HPDE6-E6E7 (cell line): ENCODE data around the gene APOL4.
"Not testable (repeated sequence)": the region's sequence is repeated elsewhere in the genome, so short reads cannot be mapped to it uniquely, and the experiment has no call there.

Experiments used
- DNase-seq: peaks from one replicate; pipeline ENCODE4 v3.0.0; 2011; ENCODE audit warnings: missing footprints; ENCODE audit errors: extremely low spot score

APOL4 gene

GRCh38 chr22:36185828-36186624, 15.6 kb downstream of the APOL4 start:
- no peak for DNase-seq

- no peak for DNase-seq
These were observed 17.1 kb downstream of the APOL4 start for GRCh38 chr22:36184433-36185025.

DNA sequence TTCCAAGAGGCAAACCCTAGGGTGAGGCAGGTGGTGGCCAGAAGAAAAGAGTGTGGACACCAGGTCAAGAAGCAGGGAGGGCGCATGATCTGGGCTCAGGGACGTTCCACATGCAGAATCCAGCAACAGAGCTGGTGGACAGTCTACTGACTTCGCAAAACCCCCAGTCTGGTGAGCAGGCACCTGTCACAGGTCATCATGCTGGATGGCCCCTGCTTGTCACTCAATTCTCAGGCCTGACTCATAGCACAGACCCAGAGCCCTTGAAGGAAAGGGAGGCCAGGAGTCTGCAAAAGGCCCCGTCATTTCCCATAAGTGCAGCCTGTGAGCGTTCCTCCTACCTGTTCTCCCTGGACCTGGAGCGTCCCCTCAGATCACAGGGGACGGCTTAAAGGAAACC, 18.2 kb downstream of the APOL4 start:
- no peak for DNase-seq

GRCh38 chr22:36182857-36183256, 18.8 kb downstream of the APOL4 start:
- no peak for DNase-seq

DNA sequence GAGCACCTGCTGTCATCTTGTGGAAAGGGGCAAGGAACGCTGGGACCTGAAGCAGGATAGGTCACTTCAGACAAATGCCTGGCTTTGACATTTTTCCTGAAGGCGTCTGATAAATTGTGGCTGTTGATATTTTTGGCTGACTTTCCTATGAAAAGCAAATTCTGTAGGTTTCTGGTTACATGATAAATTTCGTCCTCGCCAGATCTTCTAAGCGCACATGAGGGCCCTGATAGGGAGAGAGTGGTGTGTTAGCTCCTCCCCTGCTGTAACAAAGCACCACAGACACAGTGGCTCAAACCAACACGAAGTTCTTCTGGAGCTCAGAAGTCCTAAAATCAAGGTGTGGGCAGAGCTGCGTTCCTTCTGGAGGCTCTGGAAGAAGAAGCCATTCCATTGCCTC, 19.6 kb downstream of the APOL4 start:
- DNase-seq: no peak

DNA sequence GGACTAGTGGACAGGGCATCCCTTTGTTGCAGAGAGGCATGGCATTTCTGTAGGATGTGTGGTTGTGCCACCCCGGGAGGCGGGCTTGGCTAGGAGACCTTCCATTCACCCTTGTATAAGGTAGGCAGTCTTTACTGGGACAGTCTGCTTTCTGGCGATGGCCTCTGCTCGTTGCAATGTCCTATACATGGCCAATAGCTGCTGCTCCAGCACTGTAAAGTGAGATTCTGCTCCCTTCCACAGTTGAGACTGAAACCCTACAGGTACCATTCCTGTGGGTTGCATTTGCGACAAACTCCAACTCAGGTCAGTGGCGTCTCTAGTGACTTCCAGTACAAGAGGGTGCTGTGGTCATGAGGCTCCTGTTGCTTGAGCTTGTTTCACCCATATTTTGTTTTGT, 20.7 kb downstream of the APOL4 start:
- no peak for DNase-seq

DNA sequence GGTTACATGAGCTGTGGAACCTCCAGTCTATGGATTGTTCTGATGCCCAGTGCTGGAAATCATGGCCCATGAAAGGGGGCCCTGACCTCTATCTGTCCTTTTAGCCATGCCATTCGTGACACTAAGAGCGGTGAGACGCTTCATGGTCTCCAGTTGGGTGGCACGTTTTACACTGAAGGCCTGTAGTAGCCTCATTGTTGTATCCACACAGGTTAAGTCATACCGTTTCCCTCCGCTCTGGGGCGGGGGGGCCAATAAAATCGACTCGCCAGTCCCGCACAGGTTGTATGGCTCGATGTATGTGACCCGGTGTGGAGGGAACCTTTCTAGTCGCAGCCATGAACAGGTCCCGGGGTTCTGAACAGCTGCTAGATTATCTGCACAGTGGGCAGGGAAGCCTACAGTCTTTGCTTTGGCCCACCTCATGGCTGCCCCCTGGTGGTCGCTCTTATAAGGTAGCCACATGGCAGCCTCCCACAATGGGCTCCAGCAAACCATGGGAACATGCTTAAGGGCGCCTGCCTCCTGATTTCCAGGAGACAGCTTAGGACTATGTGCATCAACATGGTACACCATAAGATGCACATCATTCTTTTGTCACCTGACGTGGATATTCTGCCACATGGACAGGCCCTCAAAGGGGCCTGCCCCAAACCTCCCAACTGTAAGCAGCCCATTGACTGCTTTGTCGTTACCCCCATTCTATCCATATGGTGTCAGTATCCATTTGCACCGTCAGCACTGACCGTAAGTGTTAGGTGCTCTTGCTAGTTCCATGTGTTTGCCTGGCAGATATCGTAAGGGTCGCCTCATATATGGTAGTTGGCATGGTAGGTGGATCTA, 21.4 kb downstream of the APOL4 start:
- peak; percentile 49 for DNase-seq

DNA sequence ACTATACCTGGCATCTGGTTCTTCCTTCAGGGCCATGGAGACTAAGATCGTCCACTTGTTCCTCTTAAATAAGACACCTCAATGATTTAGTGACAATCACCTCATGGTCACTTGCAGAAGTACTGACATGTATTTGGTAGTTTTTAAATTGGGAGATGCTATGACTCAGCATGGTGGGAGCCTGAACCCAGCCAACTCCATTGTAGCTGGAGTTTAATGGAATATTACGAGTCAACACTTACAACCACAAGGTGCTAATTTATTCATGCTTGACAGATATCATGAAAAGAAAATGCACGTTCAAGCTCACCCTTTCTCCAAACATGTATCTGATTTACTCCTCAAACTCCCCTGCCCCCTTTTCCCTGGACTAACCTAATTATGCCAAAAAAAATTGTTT, 24.4 kb downstream of the APOL4 start:
- DNase-seq: no peak

DNA sequence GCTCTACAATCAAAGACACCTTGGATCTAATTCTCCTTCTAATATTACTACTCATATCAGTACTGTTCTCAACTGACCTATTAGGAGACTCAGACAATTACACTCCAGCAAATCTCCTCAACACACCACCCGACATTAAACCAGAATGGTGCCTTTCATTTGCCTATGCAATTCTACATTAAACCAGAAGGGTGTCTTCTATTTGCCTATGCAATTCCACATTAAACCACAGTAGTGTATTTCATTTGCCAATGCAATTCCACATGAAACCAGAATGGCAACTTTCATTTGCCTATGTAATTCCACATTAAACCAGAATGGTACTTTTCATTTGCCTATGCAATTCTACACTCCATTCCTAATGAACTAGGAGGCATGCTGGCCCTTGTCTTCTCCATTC, 25.7 kb downstream of the APOL4 start:
- no peak for DNase-seq

DNA sequence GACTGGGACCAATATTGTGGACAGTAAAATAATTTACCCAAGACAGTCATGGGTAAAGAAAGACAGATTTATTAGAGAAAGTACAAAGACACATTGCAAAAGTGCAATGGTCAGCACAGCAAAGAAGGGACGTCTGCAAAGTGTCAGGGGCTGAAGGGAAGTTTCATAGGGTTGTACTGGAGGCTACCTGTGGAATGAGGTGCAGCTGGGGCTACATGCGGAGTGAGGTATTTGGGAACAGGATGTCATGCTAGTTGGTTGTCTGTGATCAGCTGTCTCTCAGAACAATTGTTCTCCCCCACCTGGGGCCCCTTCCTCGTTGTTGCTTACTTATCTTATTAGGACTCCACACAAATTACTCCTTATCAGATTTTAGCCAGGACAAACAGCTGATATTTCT, 29.7 kb downstream of the APOL4 start:
- DNase-seq: no peak

GRCh38 chr22:36166518-36167220, 34.9 kb downstream of the APOL4 start:
- DNase-seq: no peak

DNA sequence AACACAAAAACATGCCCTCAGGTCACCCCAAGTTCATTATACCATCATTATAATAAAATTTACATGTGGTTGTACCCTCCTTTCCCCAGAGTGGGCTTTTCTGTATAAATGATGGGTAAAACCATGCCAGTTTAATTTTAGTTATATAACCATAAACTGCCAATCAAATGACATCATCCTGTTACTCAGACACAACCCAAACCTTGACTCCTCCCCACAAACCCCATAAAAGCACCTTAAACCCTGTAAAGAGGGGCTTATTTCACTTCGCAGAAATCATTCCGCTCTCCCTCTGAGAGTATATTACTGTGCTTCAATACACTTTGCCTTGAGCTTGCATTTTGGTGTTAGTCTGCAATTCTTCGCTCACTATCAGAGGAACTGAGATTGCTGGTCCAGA, 35.5 kb downstream of the APOL4 start:
- no peak for DNase-seq

- DNase-seq: no peak
These were observed 36.5 kb downstream of the APOL4 start for GRCh38 chr22:36165141-36165540.

- no peak for DNase-seq
These were observed 37.0 kb downstream of the APOL4 start for GRCh38 chr22:36164621-36165020.

DNA sequence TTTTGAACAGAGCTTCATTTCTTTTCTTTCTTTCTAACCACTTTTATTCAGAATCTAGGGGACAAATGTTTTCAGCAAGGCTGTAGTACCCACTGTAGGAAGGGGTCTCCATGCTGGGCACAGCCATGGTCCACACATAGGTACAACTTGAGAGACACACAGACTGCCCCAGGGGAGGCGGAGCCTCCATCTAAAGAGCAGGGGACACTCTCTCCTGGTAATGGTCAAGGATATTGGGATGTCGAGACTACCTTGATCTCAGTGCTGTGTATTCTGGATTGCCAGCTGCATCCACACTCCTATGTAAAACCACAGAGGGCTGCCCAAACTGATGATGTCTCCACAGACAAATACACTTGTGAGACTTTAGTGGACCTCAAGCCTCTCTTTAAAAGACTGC, 38.1 kb downstream of the APOL4 start:
- no peak for DNase-seq

DNA sequence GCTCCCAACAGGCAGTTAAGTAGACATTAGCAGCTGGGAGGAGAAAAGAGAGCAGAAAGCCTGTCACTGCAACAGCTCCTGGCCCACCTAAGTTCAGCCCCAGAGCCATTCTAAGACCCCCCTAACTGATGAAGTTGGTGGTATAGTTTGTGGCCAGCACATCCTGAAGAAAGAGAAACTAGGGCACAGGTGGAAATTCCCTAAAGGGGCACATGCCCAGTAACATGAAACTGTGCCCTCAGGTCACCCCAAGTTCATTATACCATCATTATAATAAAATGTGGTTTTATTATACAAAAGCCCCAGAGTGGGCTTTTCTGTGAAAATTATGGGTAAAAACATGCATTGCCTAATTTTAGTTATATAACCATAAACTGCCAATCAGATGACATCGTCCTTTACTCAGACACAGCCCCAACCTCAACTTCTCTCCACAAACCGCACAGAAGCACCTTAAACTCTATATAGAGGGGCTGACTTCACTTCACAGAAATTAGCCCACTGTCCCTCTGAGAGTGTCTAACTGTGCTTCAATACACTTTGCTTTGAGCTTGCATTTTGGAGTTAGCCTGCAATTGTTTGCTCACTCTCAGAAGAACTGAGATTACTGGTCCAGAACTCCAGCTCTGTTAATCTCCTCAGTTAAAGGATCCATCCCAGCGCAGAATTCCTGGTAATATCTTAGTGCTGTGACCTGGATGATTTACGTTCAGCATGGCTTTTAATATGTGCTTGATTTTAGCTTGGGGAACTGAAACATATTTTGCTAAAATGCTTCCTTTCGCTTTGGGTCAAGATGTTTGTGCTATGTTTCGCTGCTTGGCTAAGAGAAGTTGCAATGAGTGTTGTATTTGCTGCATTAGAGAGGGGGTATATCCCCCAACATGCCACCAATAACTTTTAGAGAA, 39.2 kb downstream of the APOL4 start:
- no peak for DNase-seq

- DNase-seq: not testable (repeated sequence)
These were observed 39.8 kb downstream of the APOL4 start for GRCh38 chr22:36161793-36162126.

GRCh38 chr22:36160499-36160942, 41.1 kb downstream of the APOL4 start, which contains the start of gene APOL3:
Gene APOL3, minus strand, starts transcription at chr22:36160755. Its CDS starts 11,700 bp downstream, at chr22:36149055.
- peak; percentile 46 for DNase-seq

GRCh38 chr22:36156515-36157419, 44.8 kb downstream of the APOL4 start:
- DNase-seq: peak; percentile 35

DNA sequence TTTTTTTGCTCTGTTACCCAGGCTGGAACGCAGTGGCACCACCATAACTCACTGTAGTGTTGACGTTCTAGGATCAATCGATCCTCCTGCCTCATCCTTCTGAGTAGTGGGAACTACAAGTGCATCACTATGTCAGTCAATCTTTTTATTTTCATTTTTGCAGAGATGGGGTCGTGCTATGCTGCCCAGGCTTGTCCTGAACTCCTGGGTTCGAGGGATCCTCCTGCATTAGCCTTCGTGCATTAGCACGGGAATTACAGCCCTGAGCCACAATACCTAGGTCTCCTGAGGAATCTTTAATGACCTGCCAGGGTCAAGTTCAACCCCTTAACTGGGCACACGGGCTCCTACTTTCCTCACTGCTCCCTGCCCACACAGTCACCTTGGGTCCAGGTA, 45.5 kb downstream of the APOL4 start:
- DNase-seq: no peak
